Testis (tissue), 3 donors: Measurements from ENCODE around the gene IFNL1. TPM values are rescaled to one million over a fixed set of nuclear protein-coding genes. Genes with fewer than 3 reads are reported as not detected.
A peak's percentile ranks its signal among the peaks of the same experiment; 100 is the strongest.

Experiments used
- DNase-seq: peaks from one replicate; pipeline ENCODE4 v3.0.0-alpha.2; 2019
- H3K27ac ChIP-seq, 2 donors: fragments of 200-600 bp; sonication (generic); one replicate each; pipeline ENCODE4 v1.5.1; 2019
- H3K27me3 ChIP-seq: fragments of 200-600 bp; sonication (generic); one replicate; pipeline ENCODE4 v1.5.1; 2019
- H3K36me3 ChIP-seq: fragments of 200-600 bp; sonication (generic); one replicate; pipeline ENCODE4 v1.5.1; 2017; ENCODE audit warnings: low read depth; ENCODE audit errors: missing control alignments
- H3K4me1 ChIP-seq: fragments of 200-600 bp; sonication (generic); one replicate; pipeline ENCODE4 v1.5.1; 2019
- H3K4me3 ChIP-seq, 2 donors: fragments of 200-600 bp; sonication (generic); one replicate each; pipeline ENCODE4 v1.5.1; 2017 to 2019
- H3K9me3 ChIP-seq: fragments of 200-600 bp; sonication (generic); one replicate; pipeline ENCODE4 v1.5.1; 2017
- CTCF ChIP-seq, 3 experiments: fragments of 450-650 bp in 2 of 3; fragments of 200-600 bp in 1 of 3; sonication (generic) in 1 of 3; IDR thresholded peaks; one replicate each; pipeline ENCODE4 v1.5.1; 2016 to 2019; ENCODE audit warnings: antibody characterized with exemption in 3 of 3, mild to moderate bottlenecking in 2 of 3, moderate library complexity in 1 of 3
- POLR2A ChIP-seq: fragments of 450-650 bp; IDR thresholded peaks from one replicate; pipeline ENCODE4 v1.6.1; 2017; ENCODE audit warnings: antibody characterized with exemption, mild to moderate bottlenecking, moderate library complexity
- WGBS, 2 donors: methylation state at CpG; one replicate each; pipeline ENCODE4 v1.1.5; 2018; 5-methylcytosine and 5-hydroxymethylcytosine counted together
- intact Hi-C: fragments of 100-400 bp; cut with DNase I; formaldehyde crosslinking; loops from one replicate; pipeline ENCODE4 v1.15.1; 2023; ENCODE audit warnings: low total_unique reads
- polyA plus RNA-seq: library from polyadenylated mRNA; stranded (reverse); fragments of 350-450 nt; fragmentation: Illumina TruSeq; extraction: RNeasy Lipid Tissue Mini Kit (QIAGEN cat#74804); gene quantifications from one replicate; pipeline ENCODE4 v1.2.3, GENCODE V29; 2014; ENCODE audit warnings: low read depth, low replicate concordance; ENCODE audit not compliant: insufficient read depth
- total RNA-seq, 2 donors: library from RNA; depleted of rRNA; stranded (reverse); fragments of >200 nt; gene quantifications; one replicate each; pipeline ENCODE4 v1.2.3, GENCODE V29; 2016

Gene IFNL1
- total and polyA plus RNA-seq, 3 donors from 2014 or later = not detected

GRCh38 chr19:39321117-39321831 lies 25.1 kb downstream of the IFNL1 start:
- Histone ChIP-seq H3K27me3 (no peaks in the 10 kb centered on the region), H3K9me3 (no peaks in the 10 kb centered on the region), H3K27ac (no peak overlapping the region), H3K36me3 (no peaks in the 10 kb centered on the region), H3K4me1 (no peaks in the 10 kb centered on the region), H3K4me3 (peak overlapping the region in 1 of 2 donors; percentile 45)
- intact Hi-C loops = no loop called here
- no peak for TF ChIP-seq POLR2A
- TF ChIP-seq CTCF (IDR thresholded peaks at IDR 0.05) = no peak
- DNase-seq = no peak
- WGBS, 2 donors = 51 to 63% methylated on average over 2 to 3 of the region's 10 CpGs

GRCh38 chr19:39321832-39322176 lies 25.6 kb downstream of the IFNL1 start:
- Histone ChIP-seq H3K9me3 (no peaks in the 10 kb centered on the region), H3K27me3 (no peaks in the 10 kb centered on the region), H3K36me3 (no peaks in the 10 kb centered on the region), H3K27ac (no peak overlapping the region), H3K4me1 (no peaks in the 10 kb centered on the region), H3K4me3 (no peak overlapping the region)
- no peak for DNase-seq
- intact Hi-C loops = no loop called here
- TF ChIP-seq POLR2A = no peak
- TF ChIP-seq CTCF (IDR thresholded peaks at IDR 0.05) = no peak

DNA sequence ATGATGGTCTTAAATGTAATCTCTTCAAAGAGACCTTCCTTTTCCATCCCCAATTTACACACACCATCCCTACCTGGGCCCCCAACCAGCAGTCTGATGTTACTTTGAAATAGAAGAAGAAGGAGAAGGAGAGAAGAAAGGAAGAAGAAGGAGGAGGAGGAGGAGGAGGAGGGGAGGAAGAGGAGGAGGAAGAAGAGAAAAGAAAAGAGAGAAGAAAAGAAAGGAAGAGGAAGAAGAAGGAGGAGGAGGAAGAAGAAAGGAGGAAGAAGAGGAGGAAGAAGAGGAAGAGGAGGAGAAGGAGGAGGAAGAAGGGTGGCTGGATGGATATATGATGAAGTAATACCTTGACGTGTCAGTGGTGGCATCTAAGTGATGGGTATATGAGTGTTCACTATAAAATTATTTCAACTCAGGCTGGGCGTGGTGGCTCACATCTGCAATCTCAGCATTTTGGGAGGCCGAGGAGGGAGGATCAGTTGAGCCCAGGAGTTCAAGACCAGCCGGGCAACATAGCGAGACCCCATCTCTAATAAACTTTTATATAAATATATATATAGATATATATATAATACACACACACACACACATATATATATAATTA lies 28.1 kb downstream of the IFNL1 start:
- Histone ChIP-seq H3K4me1 (peaks cover 8% of the 10 kb centered on the region), H3K27me3 (no peaks in the 10 kb centered on the region), H3K4me3 (no peak overlapping the region), H3K9me3 (no peaks in the 10 kb centered on the region), H3K36me3 (no peaks in the 10 kb centered on the region), H3K27ac (no peak overlapping the region)
- 79 to 90% methylated on average over 5 of the region's 5 CpGs for WGBS, 2 donors
- intact Hi-C loops = no loop called here
- DNase-seq = no peak
- TF ChIP-seq POLR2A = no peak
- TF ChIP-seq CTCF (IDR thresholded peaks at IDR 0.05) = no peak

GRCh38 chr19:39325778-39326665 lies 29.8 kb downstream of the IFNL1 start:
- Histone ChIP-seq H3K4me1 (peaks cover 8% of the 10 kb centered on the region), H3K4me3 (no peak overlapping the region), H3K27ac (no peak overlapping the region), H3K9me3 (no peaks in the 10 kb centered on the region), H3K27me3 (no peaks in the 10 kb centered on the region), H3K36me3 (no peaks in the 10 kb centered on the region)
- WGBS, 2 donors = 53 to 71% methylated on average over 16 of the region's 16 CpGs
- TF ChIP-seq POLR2A (no peak), CTCF (IDR thresholded peaks at IDR 0.05) (no peak)
- peak; percentile 72 for DNase-seq
- intact Hi-C loops = loop anchor here (5.0 kb wide), 1 partner anchor 199 kb away; the partner anchor contains the start of gene PAK4
